H1 (cell line): ENCODE results near the gene TMEM255B. TPM values are rescaled to one million over a fixed set of nuclear protein-coding genes. Genes with fewer than 3 reads are reported as not detected.

Source experiments
- CTCF ChIA-PET: fragments of 300-600 bp; sonication (Branson Sonifier 250); formaldehyde crosslinking; loops from one replicate; lab custom pipeline; 2021; ENCODE audit not compliant: partially characterized antibody; lab: Charles Lee
- POLR2A ChIA-PET: fragments of 300-600 bp; sonication (Branson Sonifier 250); formaldehyde crosslinking; loops from one replicate; lab custom pipeline; 2021; ENCODE audit warnings: inconsistent platforms; ENCODE audit not compliant: partially characterized antibody; lab: Charles Lee
- DNase-seq, 2 experiments: peaks; one replicate each; pipeline versions ENCODE4 v3.0.0 to v3.0.0-alpha.2; 2010 to 2022; ENCODE audit warnings: low spot score in 2 of 2, low read depth in 1 of 2, mixed read lengths in 1 of 2
- FAIRE-seq: peaks from 2 replicates; lab custom pipeline; 2011; peaks lifted over from hg19 to GRCh38; lab: Jason Lieb, UNC
- H2AFZ ChIP-seq: 2 replicates; pipeline ENCODE4 v1.8.1; 2012; ENCODE audit warnings: low read length, inconsistent platforms
- H2AK5ac ChIP-seq: 2 replicates; pipeline ENCODE4 v1.6.1; 2013; ENCODE audit warnings: low read depth, low read length
- H2BK120ac ChIP-seq: replicated peaks from 2 replicates; pipeline ENCODE3; 2013; ENCODE audit warnings: low read depth, low read length, inconsistent platforms
- H2BK12ac ChIP-seq: 2 replicates; pipeline ENCODE4 v1.6.1; 2013; ENCODE audit warnings: low read depth, low read length
- H2BK15ac ChIP-seq: 2 replicates; pipeline ENCODE4 v1.6.1; 2013; ENCODE audit warnings: low read length
- H2BK20ac ChIP-seq: 2 replicates; pipeline ENCODE4 v1.6.1; 2013; ENCODE audit warnings: low read length
- H2BK5ac ChIP-seq: 2 replicates; pipeline ENCODE4 v1.6.1; 2013; ENCODE audit warnings: low read depth, low read length
- H3K14ac ChIP-seq: 2 replicates; pipeline ENCODE4 v1.6.1; 2013; ENCODE audit warnings: inconsistent platforms; ENCODE audit not compliant: insufficient read length
- H3K18ac ChIP-seq: 2 replicates; pipeline ENCODE4 v1.6.1; 2013; ENCODE audit warnings: low read length; ENCODE audit errors: extremely low read depth
- H3K23ac ChIP-seq: 2 replicates; pipeline ENCODE4 v1.6.1; 2013; ENCODE audit warnings: inconsistent platforms; ENCODE audit not compliant: insufficient read length
- H3K23me2 ChIP-seq: 2 replicates; pipeline ENCODE4 v1.6.1; 2013; ENCODE audit warnings: low read depth, low read length
- H3K27ac ChIP-seq: 2 replicates; pipeline ENCODE4 v1.6.1; 2011; ENCODE audit warnings: low read depth, low read length, inconsistent platforms
- H3K27me3 ChIP-seq, 4 experiments: replicated peaks in 1 of 4; 1 replicate in 1 of 4; 2 replicates in 3 of 4; pipeline versions ENCODE4 v1.6.1 to v1.8.1; 2011 to 2013; ENCODE audit warnings: low read length in 3 of 4, mild to moderate bottlenecking in 3 of 4, inconsistent platforms in 2 of 4, mixed read lengths in 2 of 4, moderate library complexity in 1 of 4; ENCODE audit not compliant: control insufficient read depth in 3 of 4, insufficient read depth in 3 of 4; ENCODE audit errors: extremely low read depth in 1 of 4
- H3K36me3 ChIP-seq, 4 experiments: 2 replicates each; pipeline versions ENCODE4 v1.6.1 to v1.8.1; 2011 to 2013; ENCODE audit warnings: mild to moderate bottlenecking in 4 of 4, low read length in 3 of 4, moderate library complexity in 2 of 4, control low read depth in 1 of 4, inconsistent platforms in 1 of 4; ENCODE audit not compliant: insufficient read depth in 4 of 4, control insufficient read depth in 2 of 4
- H3K4ac ChIP-seq: replicated peaks from 2 replicates; pipeline ENCODE3; 2013; ENCODE audit warnings: low read length, low read depth, mixed read lengths, inconsistent platforms; ENCODE audit not compliant: insufficient read length
- H3K4me1 ChIP-seq, 4 experiments: replicated peaks in 1 of 4; 1 replicate in 1 of 4; 2 replicates in 3 of 4; pipeline versions ENCODE4 v1.6.1 to v1.8.1; 2011 to 2013; ENCODE audit warnings: low read length in 3 of 4, inconsistent platforms in 2 of 4, mixed read lengths in 1 of 4; ENCODE audit not compliant: insufficient read depth in 4 of 4, control insufficient read depth in 3 of 4
- H3K4me2 ChIP-seq, 2 experiments: 2 replicates each; pipeline versions ENCODE4 v1.6.1 to v1.8.1; 2011 to 2013; ENCODE audit warnings: low read depth in 2 of 2, low read length in 2 of 2, control low read depth in 1 of 2, inconsistent platforms in 1 of 2, mild to moderate bottlenecking in 1 of 2; ENCODE audit not compliant: insufficient read depth in 1 of 2
- H3K4me3 ChIP-seq, 4 experiments: fragments of 200-600, 300-600 bp in 1 of 4; sonication (generic), shearing (Covaris generic), sonication (Bioruptor Twin) in 1 of 4; 2 replicates each; pipeline versions ENCODE4 v1.5.1 to v1.8.1; 2011 to 2016; ENCODE audit warnings: low read length in 4 of 4, low read depth in 3 of 4, control low read depth in 2 of 4, inconsistent platforms in 2 of 4, mild to moderate bottlenecking in 2 of 4, mixed read lengths in 1 of 4, moderate library complexity in 1 of 4; ENCODE audit not compliant: insufficient read depth in 2 of 4; ENCODE audit errors: extremely low read depth in 1 of 4
- H3K56ac ChIP-seq: replicated peaks from 2 replicates; pipeline ENCODE3; 2013; ENCODE audit warnings: low read depth, mild to moderate bottlenecking, mixed read lengths, low read length, inconsistent platforms; ENCODE audit not compliant: insufficient read length
- H3K79me1 ChIP-seq: 2 replicates; pipeline ENCODE4 v1.6.1; 2013; ENCODE audit warnings: low read depth, low read length, control low read depth
- H3K79me2 ChIP-seq, 2 experiments: 2 replicates each; pipeline versions ENCODE4 v1.6.1 to v1.8.1; 2012 to 2013; ENCODE audit warnings: low read length in 2 of 2, mild to moderate bottlenecking in 2 of 2, inconsistent platforms in 1 of 2; ENCODE audit not compliant: insufficient read depth in 2 of 2, control insufficient read depth in 1 of 2
- H3K9ac ChIP-seq, 4 experiments: replicated peaks in 1 of 4; 1 replicate in 1 of 4; 2 replicates in 3 of 4; pipeline versions ENCODE4 v1.6.1 to v1.8.1; 2011 to 2013; ENCODE audit warnings: low read depth in 3 of 4, low read length in 3 of 4, control low read depth in 2 of 4, mild to moderate bottlenecking in 2 of 4, moderate library complexity in 2 of 4, inconsistent platforms in 1 of 4; ENCODE audit errors: extremely low read depth in 1 of 4
- H3K9me3 ChIP-seq, 2 experiments: 2 replicates each; pipeline versions ENCODE4 v1.6.1 to v1.8.1; 2012 to 2013; ENCODE audit warnings: mild to moderate bottlenecking in 2 of 2, moderate library complexity in 2 of 2, control low read depth in 1 of 2, inconsistent platforms in 1 of 2, low read depth in 1 of 2, low read length in 1 of 2, mixed read lengths in 1 of 2; ENCODE audit not compliant: insufficient read depth in 2 of 2
- H4K20me1 ChIP-seq, 2 experiments: replicated peaks in 1 of 2; 2 replicates each; pipeline versions ENCODE3 to v1.8.1; 2011 to 2013; ENCODE audit warnings: inconsistent platforms in 2 of 2, low read length in 2 of 2, mild to moderate bottlenecking in 1 of 2; ENCODE audit not compliant: insufficient read depth in 2 of 2, control insufficient read depth in 1 of 2
- H4K5ac ChIP-seq: 2 replicates; pipeline ENCODE4 v1.6.1; 2013; ENCODE audit warnings: low read length, low read depth, mixed read lengths, inconsistent platforms; ENCODE audit not compliant: insufficient read length
- H4K8ac ChIP-seq: 2 replicates; pipeline ENCODE4 v1.8.0; 2013; ENCODE audit warnings: mild to moderate bottlenecking, moderate library complexity, low read length, inconsistent platforms; ENCODE audit not compliant: insufficient read depth; ENCODE audit errors: extremely low read depth
- H4K91ac ChIP-seq: replicated peaks from 2 replicates; pipeline ENCODE3; 2013; ENCODE audit warnings: low read length, mixed read lengths, inconsistent platforms; ENCODE audit not compliant: insufficient read length
- KDM1A ChIP-seq: fragments of 200-600, 300-600 bp; sonication (generic); IDR thresholded peaks from 2 replicates; pipeline ENCODE4 v1.7.1; 2016; ENCODE audit warnings: mild to moderate bottlenecking, low read length, borderline replicate concordance
- WGBS, 2 experiments: shearing (Covaris generic) in 1 of 2; methylation state at CpG; one replicate each; pipeline versions ENCODE4 v1.1.6 to v1.1.7; 2013 to 2015; ENCODE audit warnings: low lambda C conversion rate in 2 of 2, mixed read lengths in 2 of 2, inconsistent platforms in 1 of 2, low coverage in 1 of 2, missing lambda C conversion rate in 1 of 2; ENCODE audit not compliant: insufficient replicate concordance in 2 of 2, insufficient coverage in 1 of 2, insufficient read length in 1 of 2; ENCODE audit errors: extremely low coverage in 1 of 2, missing lambda C conversion rate in 1 of 2; 5-methylcytosine and 5-hydroxymethylcytosine counted together
- polyA plus RNA-seq, 7 experiments: library from polyadenylated mRNA; depleted of rRNA in 3 of 7; stranded (reverse) in 5 of 7; unstranded in 2 of 7; fragments of >200 nt in 5 of 7; fragments of 200-250 nt in 2 of 7; gene quantifications; 1 replicate in 5 of 7; 2 replicates in 1 of 7; 4 replicates in 1 of 7; pipeline versions ENCODE4 v1.2.1 to v1.2.3, GENCODE V29; 2011 to 2013; ENCODE audit warnings: missing spikeins in 2 of 7, mixed read lengths in 2 of 7
- total RNA-seq: library from RNA; stranded (reverse); fragmentation: NEBNext Ultra II Directional; extraction: Animal tissue kit (Norgen Biotek cat#: 25700); gene quantifications from 2 replicates; pipeline ENCODE4 v1.2.1, GENCODE V29; 2021
- TF ChIP-seq, protein P1 (sequence below), 3 experiments: IDR thresholded peaks; 1 replicate in 2 of 3; 2 replicates in 1 of 3; pipeline versions ENCODE4 v1.5.1 to v1.6.1; 2011; ENCODE audit warnings: low read length in 3 of 3, mild to moderate bottlenecking in 3 of 3, inconsistent platforms in 2 of 3, low read depth in 1 of 3, moderate library complexity in 1 of 3; ENCODE audit not compliant: insufficient read depth in 1 of 3; ENCODE audit errors: control extremely low read depth in 1 of 3

TMEM255B gene
- total and polyA plus RNA-seq, 2 of the 8 experiments (the other 6 are each of a cell fraction or from before 2014, with no cell fraction given): 3.4 to 4.4 TPM

GRCh38 chr13:113734099-113734825, 24.8 kb upstream of the TMEM255B start:
- H3K18ac ChIP-seq: no peak overlapping the region
- no peak overlapping the region for H3K9ac ChIP-seq
- no peak overlapping the region; the same call in 1 of the 2 replicates for H2BK5ac ChIP-seq
- H3K4ac ChIP-seq: peak overlapping the region; percentile 32
- no peak overlapping the region for H2BK120ac ChIP-seq
- no peaks in the 10 kb centered on the region for H3K79me2 ChIP-seq
- H3K27ac ChIP-seq: no peak overlapping the region; the same call in 1 of the 2 replicates
- no peak overlapping the region; the same call in 1 of the 2 replicates for H4K8ac ChIP-seq
- no peak overlapping the region for H2BK15ac ChIP-seq
- H2BK20ac ChIP-seq: no peak overlapping the region
- H3K4me1 ChIP-seq: no peaks in the 10 kb centered on the region
- no peak for DNase-seq
- 89% methylated on average over 25 of the region's 26 CpGs; no CpG with 5 or more reads in 1 of the 2 experiments for WGBS, 2 experiments
- H4K5ac ChIP-seq: no peak overlapping the region
- H3K4me2 ChIP-seq: no peak overlapping the region
- no peak for TF ChIP-seq KDM1A
- TF ChIP-seq, protein P1, sequence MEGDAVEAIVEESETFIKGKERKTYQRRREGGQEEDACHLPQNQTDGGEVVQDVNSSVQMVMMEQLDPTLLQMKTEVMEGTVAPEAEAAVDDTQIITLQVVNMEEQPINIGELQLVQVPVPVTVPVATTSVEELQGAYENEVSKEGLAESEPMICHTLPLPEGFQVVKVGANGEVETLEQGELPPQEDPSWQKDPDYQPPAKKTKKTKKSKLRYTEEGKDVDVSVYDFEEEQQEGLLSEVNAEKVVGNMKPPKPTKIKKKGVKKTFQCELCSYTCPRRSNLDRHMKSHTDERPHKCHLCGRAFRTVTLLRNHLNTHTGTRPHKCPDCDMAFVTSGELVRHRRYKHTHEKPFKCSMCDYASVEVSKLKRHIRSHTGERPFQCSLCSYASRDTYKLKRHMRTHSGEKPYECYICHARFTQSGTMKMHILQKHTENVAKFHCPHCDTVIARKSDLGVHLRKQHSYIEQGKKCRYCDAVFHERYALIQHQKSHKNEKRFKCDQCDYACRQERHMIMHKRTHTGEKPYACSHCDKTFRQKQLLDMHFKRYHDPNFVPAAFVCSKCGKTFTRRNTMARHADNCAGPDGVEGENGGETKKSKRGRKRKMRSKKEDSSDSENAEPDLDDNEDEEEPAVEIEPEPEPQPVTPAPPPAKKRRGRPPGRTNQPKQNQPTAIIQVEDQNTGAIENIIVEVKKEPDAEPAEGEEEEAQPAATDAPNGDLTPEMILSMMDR (IDR thresholded peaks at IDR 0.05; ENCODE audit: control extremely low read depth in 1 of 3, insufficient read depth in 1 of 3, low read depth in 1 of 3, low read length in 3 of 3): no peak
- TF ChIP-seq, all 59 proteins: peak for 0
- Histone ChIP-seq H3K23me2 (no peaks in the 10 kb centered on the region), H2AK5ac (peak overlapping the region; percentile 1; the same call in 1 of the 2 replicates), H4K91ac (peak overlapping the region; percentile 85), H3K36me3 (no peaks in the 10 kb centered on the region), H3K9me3 (peaks cover 12 to 25% of the 10 kb centered on the region in 2 experiments; a peak in 3 of 4 replicates), H2BK12ac (no peak overlapping the region), H3K27me3 (peaks cover 0 to 2% (median under 1%) of the 10 kb centered on the region in 4 experiments; a peak in 2 of 7 replicates), H2AFZ (no peak overlapping the region), H3K23ac (no peak overlapping the region), H3K56ac (no peak overlapping the region), H3K79me1 (no peaks in the 10 kb centered on the region), H4K20me1 (peaks cover 0 to 5% of the 10 kb centered on the region in 2 experiments), H3K14ac (no peak overlapping the region), H3K4me3 (no peak overlapping the region)
- FAIRE-seq: no peak
- ChIA-PET CTCF (interaction anchor here (1.1 kb wide), 1 partner anchor 82 kb away, joined by 3 read pairs; no protein-coding TSS in a partner anchor), POLR2A (no interaction called here)
